IPS-11a (cell line): ENCODE results near the gene PDE9A.

ENCODE experiments used
- H3K4me3 ChIP-seq: one replicate; pipeline ENCODE4 v1.5.1; 2013; ENCODE audit warnings: low read depth, low read length, control low read depth

The PDE9A gene

DNA sequence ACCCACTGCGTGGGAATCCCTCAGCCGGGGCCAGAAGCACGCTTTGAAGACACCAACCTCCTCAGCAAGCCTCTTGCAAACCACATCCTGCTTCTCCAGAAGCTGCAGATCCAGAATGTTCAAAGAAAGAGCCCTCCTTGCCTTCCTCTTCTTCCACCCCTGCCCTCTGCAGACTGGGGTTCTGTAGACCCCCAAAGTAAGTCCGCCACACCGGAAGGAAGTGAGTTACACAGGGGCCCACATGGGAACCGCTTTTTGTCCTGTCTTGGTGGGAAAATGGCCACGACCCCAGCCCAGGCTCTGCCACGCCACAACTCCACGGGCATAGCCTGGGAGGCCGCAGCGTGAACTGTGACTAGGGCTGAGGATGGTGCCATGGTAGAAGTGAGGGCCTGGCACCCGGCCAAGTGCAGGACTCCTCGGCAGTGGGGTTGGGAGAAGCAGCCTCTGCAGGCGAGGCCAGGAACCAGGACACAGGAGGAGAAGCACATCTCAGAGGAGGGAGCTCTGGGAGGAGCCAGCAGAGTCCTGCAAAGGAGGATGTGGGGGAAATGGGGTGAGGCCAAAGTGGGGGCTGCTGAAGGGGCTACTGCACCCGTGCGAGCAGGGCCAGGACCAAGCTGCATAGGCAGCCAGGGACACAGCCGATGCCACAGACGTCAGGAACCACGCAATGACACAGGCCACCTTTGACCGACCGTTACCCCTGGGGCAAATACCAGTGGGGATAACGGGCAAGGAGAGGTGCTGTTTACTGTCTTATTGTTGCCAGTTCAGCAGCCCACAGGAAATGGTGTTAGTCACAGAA is 30.9 kb downstream of the PDE9A start:
- H3K4me3 ChIP-seq: no peak overlapping the region

- H3K4me3 ChIP-seq: no peak overlapping the region
These were observed 31.6 kb downstream of the PDE9A start for GRCh38 chr21:42685036-42685435.

DNA sequence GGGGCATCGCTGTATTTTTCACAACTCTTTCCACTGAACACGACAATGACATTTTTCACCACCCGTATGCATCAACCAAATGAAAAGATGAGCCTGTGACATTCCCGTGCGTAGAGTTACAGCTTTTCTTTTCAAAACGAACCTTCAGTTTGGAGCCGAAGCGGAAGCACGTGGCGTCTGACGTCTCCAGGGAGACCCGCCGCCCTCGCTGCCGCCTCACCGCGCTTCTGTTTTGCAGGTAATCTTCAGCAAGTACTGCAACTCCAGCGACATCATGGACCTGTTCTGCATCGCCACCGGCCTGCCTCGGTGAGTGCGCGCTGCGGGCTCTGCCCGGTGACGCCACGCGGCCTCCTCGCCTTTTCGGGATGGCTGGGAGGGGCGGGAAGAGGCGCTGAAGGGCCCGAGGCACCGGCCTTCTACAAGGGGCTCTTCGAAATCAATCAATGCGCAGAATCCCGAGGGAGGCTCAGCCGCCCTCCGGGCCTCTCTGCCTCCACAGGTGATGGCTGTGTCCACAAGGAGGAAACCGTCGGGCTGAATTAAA is 32.6 kb downstream of the PDE9A start:
- no peak overlapping the region for H3K4me3 ChIP-seq

DNA sequence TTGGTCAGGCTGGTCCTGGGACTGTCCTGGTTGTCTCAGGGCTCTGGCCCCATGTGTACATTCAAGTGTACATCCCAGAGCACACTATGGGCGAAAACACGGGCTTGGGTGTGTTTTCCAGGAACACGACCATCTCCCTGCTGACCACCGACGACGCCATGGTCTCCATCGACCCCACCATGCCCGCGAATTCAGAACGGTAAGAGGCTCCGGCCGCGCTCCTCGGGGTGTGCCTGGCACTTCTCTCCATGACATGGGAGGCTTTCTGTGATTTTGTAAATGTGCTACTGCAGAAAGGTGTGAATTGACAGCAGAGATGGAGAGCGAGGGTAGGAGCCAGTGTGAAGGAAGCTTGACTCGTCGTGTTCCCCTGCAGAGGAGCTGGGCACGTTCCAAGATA is 34.4 kb downstream of the PDE9A start:
- no peak overlapping the region for H3K4me3 ChIP-seq

DNA sequence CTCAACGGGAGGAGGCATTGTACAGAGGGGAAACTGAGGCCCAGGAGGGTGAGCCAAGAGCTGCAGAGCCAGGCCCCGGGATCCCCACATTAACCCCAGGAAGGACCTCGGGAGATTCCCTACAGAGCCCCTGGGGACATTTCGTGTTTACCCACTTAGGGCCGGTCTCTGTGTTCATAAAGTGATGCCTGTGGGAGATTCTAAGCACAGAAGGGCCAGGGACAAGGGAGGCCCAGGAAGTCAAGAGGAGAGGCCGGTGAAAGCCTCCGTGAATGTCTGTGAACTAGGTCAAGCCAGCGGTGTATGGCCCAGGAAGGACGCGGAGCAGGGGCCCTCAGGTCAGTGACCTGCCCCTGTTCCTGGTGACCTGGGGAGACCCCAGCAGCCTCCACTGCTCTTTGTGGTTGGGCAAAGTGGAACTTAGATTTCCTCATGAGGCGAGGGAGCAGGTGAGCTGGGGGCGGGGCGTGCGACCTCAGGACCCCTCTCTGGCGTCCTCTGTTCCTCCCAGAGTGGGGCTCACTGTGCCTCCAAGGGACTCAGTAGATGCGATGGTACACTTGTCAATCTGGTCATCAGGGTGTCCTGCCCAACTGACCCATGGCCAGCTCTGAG is 34.9 kb downstream of the PDE9A start:
- no peak overlapping the region for H3K4me3 ChIP-seq

- H3K4me3 ChIP-seq: no peak overlapping the region
These were observed 35.5 kb downstream of the PDE9A start for GRCh38 chr21:42688841-42689371.

- no peak overlapping the region for H3K4me3 ChIP-seq
These were observed 37.2 kb downstream of the PDE9A start for GRCh38 chr21:42690586-42690985.

DNA sequence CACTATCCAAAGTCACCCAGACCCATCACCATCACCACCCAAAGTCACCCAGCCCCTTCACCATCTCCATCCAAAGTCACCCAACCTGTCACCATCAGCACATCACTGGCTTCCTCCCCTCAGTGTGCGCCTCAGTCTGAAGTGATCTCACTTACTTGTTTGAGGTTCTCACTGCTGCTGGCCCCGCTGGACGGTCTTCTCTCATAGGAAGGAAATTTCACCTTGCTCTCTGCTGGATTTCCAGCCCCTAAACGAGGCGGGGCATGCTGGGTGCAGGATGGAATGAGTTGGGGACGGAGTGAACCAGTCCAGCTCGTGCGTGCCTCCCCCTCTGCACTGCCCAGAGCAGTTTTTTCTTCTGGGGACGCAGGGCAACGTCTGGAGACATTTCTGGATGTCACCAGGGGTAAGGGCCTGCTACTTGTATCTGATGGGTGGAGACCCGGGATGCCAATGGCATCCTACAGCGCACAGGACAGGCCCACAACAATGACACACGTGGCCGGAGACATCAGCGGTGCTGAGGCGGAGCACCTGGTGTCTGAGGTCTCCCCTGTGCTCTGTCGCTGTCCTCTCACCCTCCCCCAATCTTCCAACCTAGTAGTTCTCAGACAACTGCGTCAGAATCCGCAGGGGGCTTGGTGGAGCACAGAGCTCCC is 38.6 kb downstream of the PDE9A start:
- H3K4me3 ChIP-seq: no peak overlapping the region

DNA sequence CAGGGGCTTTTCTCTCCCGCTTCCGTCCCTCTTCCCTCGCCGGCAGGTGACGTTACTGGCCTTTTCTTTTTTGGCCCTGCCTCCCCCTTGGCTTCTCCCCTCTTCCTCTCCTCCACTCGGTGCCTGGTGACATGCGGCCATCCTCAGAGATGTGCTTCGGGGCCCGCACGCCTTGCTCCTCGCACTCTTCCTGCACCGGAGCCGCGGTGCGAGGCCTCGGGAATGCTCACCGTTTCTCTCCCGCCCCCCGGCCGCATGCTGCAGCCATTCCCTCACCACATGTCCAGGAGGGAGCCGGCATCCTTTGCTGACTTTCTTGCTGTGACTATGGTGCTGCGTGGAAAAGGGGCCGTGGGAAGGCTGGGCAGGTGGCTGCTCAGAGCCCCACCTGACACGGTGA is 39.3 kb downstream of the PDE9A start:
- no peak overlapping the region for H3K4me3 ChIP-seq

GRCh38 chr21:42694751-42695696 is 41.6 kb downstream of the PDE9A start:
- H3K4me3 ChIP-seq: no peak overlapping the region

DNA sequence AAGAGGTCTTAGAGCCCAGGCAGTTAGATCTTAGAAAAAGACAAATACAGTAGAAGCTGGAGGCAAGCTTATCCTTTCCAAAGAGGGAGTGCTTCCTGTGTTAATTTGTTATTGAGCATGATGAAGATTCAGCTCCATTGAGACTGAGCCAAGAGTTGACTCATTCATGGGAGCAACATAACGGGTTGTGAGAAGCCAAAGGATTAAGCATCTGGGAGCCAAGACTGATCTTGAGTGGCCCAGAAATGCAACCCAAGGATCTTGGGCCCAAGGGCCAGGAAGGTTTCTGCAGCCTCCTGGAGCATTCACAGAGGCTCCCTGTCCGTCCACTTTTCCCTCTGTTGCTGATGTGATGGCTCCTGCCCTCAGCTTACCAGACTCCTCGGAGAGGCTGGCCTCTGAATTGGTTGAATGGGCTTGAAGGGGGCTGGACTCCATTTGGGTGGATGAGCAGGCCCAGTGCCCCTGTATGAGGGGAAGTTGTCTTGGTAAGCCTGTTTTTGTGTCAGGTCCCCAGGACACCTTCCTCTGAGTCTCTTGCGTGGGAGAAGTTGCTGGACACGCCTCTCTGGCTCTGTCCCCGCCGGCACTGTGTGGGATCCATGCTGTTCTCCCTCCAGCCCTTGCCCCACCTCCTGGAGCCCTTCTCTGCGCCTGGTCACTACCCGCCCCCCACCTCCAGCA is 42.4 kb downstream of the PDE9A start:
- H3K4me3 ChIP-seq: no peak overlapping the region

GRCh38 chr21:42696501-42697040 is 43.1 kb downstream of the PDE9A start:
- H3K4me3 ChIP-seq: no peak overlapping the region

GRCh38 chr21:42698733-42699132 is 45.3 kb downstream of the PDE9A start:
- H3K4me3 ChIP-seq: no peak overlapping the region

GRCh38 chr21:42699196-42699595 is 45.8 kb downstream of the PDE9A start:
- H3K4me3 ChIP-seq: no peak overlapping the region

GRCh38 chr21:42701706-42702456 is 48.5 kb downstream of the PDE9A start:
- H3K4me3 ChIP-seq: no peak overlapping the region

GRCh38 chr21:42702720-42703119 is 49.3 kb downstream of the PDE9A start:
- H3K4me3 ChIP-seq: no peak overlapping the region

DNA sequence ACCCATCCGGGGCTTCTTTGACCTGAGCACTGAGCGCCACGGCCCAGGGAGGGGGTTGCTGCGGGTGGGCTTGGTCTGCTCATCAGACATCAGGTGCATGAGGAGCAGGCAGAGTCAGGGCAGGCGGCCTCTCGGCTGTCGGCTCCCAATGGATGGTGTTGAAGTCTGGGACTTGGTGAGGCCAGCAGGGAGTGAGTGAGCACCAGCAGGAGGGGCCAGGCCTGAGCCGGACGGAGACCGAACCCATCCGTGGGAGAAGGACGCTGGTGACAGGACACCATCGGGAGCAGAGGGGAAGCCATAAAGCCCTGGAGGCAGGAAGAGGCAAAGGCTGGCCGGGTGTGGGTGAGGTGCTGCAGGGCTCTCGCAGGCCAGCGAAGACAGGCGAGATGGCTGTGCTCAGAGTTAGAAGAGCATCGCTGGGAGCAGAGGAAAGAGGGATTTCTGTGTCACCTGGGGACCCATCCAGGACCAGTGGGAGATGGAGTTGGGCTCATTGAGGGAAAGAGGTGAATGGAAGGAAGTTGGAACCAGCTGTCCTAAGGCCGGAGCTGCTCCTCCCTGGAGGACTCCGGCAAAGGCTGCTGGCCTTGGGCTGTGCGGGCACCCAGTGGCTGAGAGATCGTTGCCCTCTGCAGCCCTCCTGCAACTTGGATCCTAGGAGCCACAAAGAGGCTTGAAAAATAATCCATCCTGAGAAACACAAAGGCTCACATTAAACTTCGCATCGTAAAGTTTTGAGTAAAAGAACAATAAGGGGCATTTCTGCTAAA is 49.9 kb downstream of the PDE9A start:
- H3K4me3 ChIP-seq: no peak overlapping the region

DNA sequence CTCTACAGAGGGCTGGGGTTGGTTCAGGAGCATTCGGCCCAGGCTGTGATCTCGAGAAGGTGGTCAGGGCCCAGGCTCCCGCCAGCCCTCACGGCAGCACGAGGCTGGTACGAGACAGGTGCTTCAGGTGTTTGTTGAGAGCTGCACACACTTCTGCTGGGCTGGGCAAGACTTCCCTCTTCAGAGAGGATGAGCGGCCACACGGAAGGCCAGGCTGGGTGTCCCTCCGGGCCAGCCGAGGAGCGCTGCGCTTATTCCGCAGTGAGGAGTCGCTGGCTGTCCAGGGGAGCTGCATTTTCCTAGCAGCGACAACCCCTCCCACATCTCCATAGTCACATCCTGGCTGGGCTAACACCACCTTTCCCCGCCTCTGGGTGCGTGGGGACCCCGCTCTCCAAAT is 50.5 kb downstream of the PDE9A start:
- no peak overlapping the region for H3K4me3 ChIP-seq
